Natural killer cell (primary cell): ENCODE data around the gene SYCP3. TPM values are rescaled to one million over a fixed set of nuclear protein-coding genes. Genes with fewer than 3 reads are reported as not detected.
A peak's percentile ranks its signal among the peaks of the same experiment; 100 is the strongest.

ENCODE experiments used
- ATAC-seq, 3 donors: fragments of 150-1000 bp in 2 of 3; fragments of 200-7000 bp in 1 of 3; cut with Tn5 transposase; 1 replicate in 1 of 3; 2 replicates in 2 of 3; pipeline ENCODE4 v1.10.0; 2021; ENCODE audit warnings: mild to moderate bottlenecking in 2 of 3, moderate library complexity in 2 of 3
- DNase-seq, 2 donors: peaks; one replicate each; pipeline versions ENCODE4 v3.0.0 to v3.0.0-alpha.2; 2013 to 2021; ENCODE audit warnings: mixed read lengths in 1 of 2
- H3K27ac ChIP-seq: one replicate; pipeline ENCODE4 v1.5.1; 2013; ENCODE audit warnings: mild to moderate bottlenecking, low read length
- H3K27me3 ChIP-seq: one replicate; pipeline ENCODE4 v1.6.1; 2013; ENCODE audit warnings: low read length; ENCODE audit not compliant: control insufficient read depth, insufficient read depth
- H3K36me3 ChIP-seq: one replicate; pipeline ENCODE4 v1.6.1; 2013; ENCODE audit warnings: low read length; ENCODE audit not compliant: control insufficient read depth, insufficient read depth
- H3K4me1 ChIP-seq: one replicate; pipeline ENCODE4 v1.6.1; 2013; ENCODE audit warnings: low read length; ENCODE audit not compliant: control insufficient read depth, insufficient read depth
- H3K4me3 ChIP-seq: one replicate; pipeline ENCODE4 v1.5.1; 2013; ENCODE audit warnings: low read length
- H3K9me3 ChIP-seq: one replicate; pipeline ENCODE4 v1.6.1; 2013; ENCODE audit warnings: low read length; ENCODE audit not compliant: control insufficient read depth, insufficient read depth
- H3K27ac Mint-ChIP-seq, 2 donors: one replicate each; pipeline ENCODE4 v1.8.0; 2022; ENCODE audit warnings: mild to moderate bottlenecking in 2 of 2, mixed read lengths in 2 of 2, moderate library complexity in 1 of 2
- H3K27me3 Mint-ChIP-seq, 2 donors: one replicate each; pipeline ENCODE4 v1.8.0; 2022; ENCODE audit warnings: low read depth in 2 of 2, mixed read lengths in 2 of 2
- H3K36me3 Mint-ChIP-seq: one replicate; pipeline ENCODE4 v1.8.0; 2022; ENCODE audit warnings: mixed read lengths
- H3K4me1 Mint-ChIP-seq, 2 donors: one replicate each; pipeline ENCODE4 v1.8.0; 2022; ENCODE audit warnings: mixed read lengths in 2 of 2
- H3K4me3 Mint-ChIP-seq: one replicate; pipeline ENCODE4 v1.8.0; 2022; ENCODE audit warnings: mild to moderate bottlenecking, moderate library complexity, mixed read lengths
- H3K9me3 Mint-ChIP-seq, 2 donors: one replicate each; pipeline ENCODE4 v1.8.0; 2022; ENCODE audit warnings: mixed read lengths in 2 of 2
- CTCF ChIP-seq: fragments of 200-600 bp; IDR thresholded peaks from one replicate; pipeline ENCODE4 v1.8.0; 2022; ENCODE audit warnings: antibody characterized with exemption
- WGBS: methylation state at CpG from one replicate; pipeline ENCODE4 v1.1.7; 2013; ENCODE audit warnings: missing lambda C conversion rate; ENCODE audit not compliant: insufficient coverage; 5-methylcytosine and 5-hydroxymethylcytosine counted together
- intact Hi-C: fragments of 100-400 bp; cut with micrococcal nuclease; formaldehyde crosslinking; loops from one replicate; pipeline ENCODE4 v1.14.2; 2022
- total RNA-seq, 4 donors: library from RNA; stranded (reverse); fragments of 120-200 nt in 1 of 4; gene quantifications; one replicate each; pipeline versions ENCODE4 v1.2.3 to v1.2.4, GENCODE V29; 2013 to 2022

Gene SYCP3
- total RNA-seq, 3 donors from 2014 or later (not counting 1 experiment from before 2014, with no cell fraction given): 1.4 to 3.2 (median 2.4) TPM

- no peak overlapping the region for H3K4me3 ChIP-seq
- H3K27ac ChIP-seq: no peak overlapping the region
- intact Hi-C loops: no loop called here
- Mint-ChIP-seq H3K27ac (peak overlapping the region; percentile 80 to 82), H3K4me1 (peaks cover 28 to 59% of the 10 kb centered on the region in 2 donors), H3K9me3 (no peaks in the 10 kb centered on the region), H3K4me3 (no peak overlapping the region), H3K36me3 (no peaks in the 10 kb centered on the region), H3K27me3 (no peaks in the 10 kb centered on the region)
- H3K4me1 ChIP-seq: peaks cover 11% of the 10 kb centered on the region
- no peaks in the 10 kb centered on the region for H3K9me3 ChIP-seq
- H3K27me3 ChIP-seq: no peaks in the 10 kb centered on the region
- no peak for TF ChIP-seq CTCF
- peaks cover 63% of the 10 kb centered on the region for H3K36me3 ChIP-seq
- WGBS: 76% methylated on average over 2 of the region's 2 CpGs
- DNase-seq (no peak), ATAC-seq (no peak)
These were observed 41.3 kb upstream of the SYCP3 start for GRCh38 chr12:101780599-101780998.

- Histone ChIP-seq H3K27me3 (no peaks in the 10 kb centered on the region), H3K4me1 (peaks cover 11% of the 10 kb centered on the region), H3K4me3 (no peak overlapping the region), H3K9me3 (no peaks in the 10 kb centered on the region), H3K36me3 (peaks cover 56% of the 10 kb centered on the region), H3K27ac (no peak overlapping the region)
- Mint-ChIP-seq H3K4me3 (no peak overlapping the region), H3K4me1 (peaks cover 33 to 60% of the 10 kb centered on the region in 2 donors), H3K36me3 (no peaks in the 10 kb centered on the region), H3K27me3 (no peaks in the 10 kb centered on the region), H3K27ac (peak overlapping the region in 1 of 2 donors; percentile 50), H3K9me3 (no peaks in the 10 kb centered on the region)
- 98% methylated on average over 6 of the region's 6 CpGs for WGBS
- TF ChIP-seq CTCF: no peak
- DNase-seq (no peak), ATAC-seq (no peak)
- intact Hi-C loops: no loop called here
These were observed 40.4 kb upstream of the SYCP3 start for GRCh38 chr12:101779626-101780025.

GRCh38 chr12:101779200-101779599 lies 39.9 kb upstream of the SYCP3 start:
- Histone ChIP-seq H3K9me3 (no peaks in the 10 kb centered on the region), H3K27ac (no peak overlapping the region), H3K4me3 (no peak overlapping the region), H3K36me3 (peaks cover 56% of the 10 kb centered on the region), H3K27me3 (no peaks in the 10 kb centered on the region), H3K4me1 (peaks cover 11% of the 10 kb centered on the region)
- no peak overlapping the region for H3K4me3 Mint-ChIP-seq
- WGBS: 97% methylated on average over 2 of the region's 3 CpGs
- H3K27me3 Mint-ChIP-seq: no peaks in the 10 kb centered on the region
- intact Hi-C loops: no loop called here
- no peaks in the 10 kb centered on the region for H3K9me3 Mint-ChIP-seq
- ATAC-seq: no peak
- peak overlapping the region; percentile 50 to 54 for H3K27ac Mint-ChIP-seq
- DNase-seq: no peak
- H3K4me1 Mint-ChIP-seq: peaks cover 33 to 56% of the 10 kb centered on the region in 2 donors
- TF ChIP-seq CTCF: no peak
- no peaks in the 10 kb centered on the region for H3K36me3 Mint-ChIP-seq

- Histone ChIP-seq H3K9me3 (no peaks in the 10 kb centered on the region), H3K27me3 (no peaks in the 10 kb centered on the region), H3K4me1 (peaks cover 8% of the 10 kb centered on the region), H3K4me3 (no peak overlapping the region), H3K36me3 (peaks cover 51% of the 10 kb centered on the region), H3K27ac (no peak overlapping the region)
- WGBS: 44% methylated on average over 2 of the region's 4 CpGs
- intact Hi-C loops: no loop called here
- DNase-seq (no peak), ATAC-seq (no peak)
- TF ChIP-seq CTCF: no peak
- Mint-ChIP-seq H3K9me3 (no peaks in the 10 kb centered on the region), H3K27me3 (no peaks in the 10 kb centered on the region), H3K36me3 (no peaks in the 10 kb centered on the region), H3K27ac (peak overlapping the region; percentile 42 to 65), H3K4me3 (no peak overlapping the region), H3K4me1 (peaks cover 40 to 57% of the 10 kb centered on the region in 2 donors)
These were observed 38.7 kb upstream of the SYCP3 start for GRCh38 chr12:101777978-101778377.
